KMS-11 (cell line): ENCODE measurements around the gene RNF175.

Source experiments
- H2AFZ ChIP-seq: fragments of 200-600 bp; sonication (generic); 2 replicates; pipeline ENCODE4 v1.6.1; 2016; ENCODE audit warnings: antibody characterized with exemption, mixed run types, low read depth
- H3K27ac ChIP-seq: fragments of 200-600 bp; sonication (generic); 2 replicates; pipeline ENCODE4 v1.6.1; 2016; ENCODE audit warnings: mild to moderate bottlenecking, mixed run types
- H3K27me3 ChIP-seq: fragments of 200-600 bp; sonication (generic); 2 replicates; pipeline ENCODE4 v1.6.1; 2017; ENCODE audit warnings: mild to moderate bottlenecking, low read depth, mixed run types, moderate library complexity; ENCODE audit not compliant: insufficient read depth
- H3K36me3 ChIP-seq: fragments of 200-600 bp; sonication (generic); 2 replicates; pipeline ENCODE4 v1.6.1; 2017; ENCODE audit warnings: mild to moderate bottlenecking, mixed run types; ENCODE audit not compliant: insufficient read depth
- H3K4me1 ChIP-seq: fragments of 200-600 bp; sonication (generic); 2 replicates; pipeline ENCODE4 v1.6.1; 2016; ENCODE audit warnings: mild to moderate bottlenecking, low read depth, mixed run types; ENCODE audit not compliant: poor library complexity, severe bottlenecking
- H3K4me2 ChIP-seq: fragments of 200-600 bp; sonication (generic); 2 replicates; pipeline ENCODE4 v1.7.0; 2016; ENCODE audit warnings: mild to moderate bottlenecking, mixed run types
- H3K4me3 ChIP-seq: fragments of 200-600 bp; sonication (generic); IDR thresholded peaks from 2 replicates; pipeline ENCODE4 v1.6.1; 2017; ENCODE audit warnings: low read depth, low read length, mixed read lengths; ENCODE audit not compliant: insufficient read depth
- H3K79me2 ChIP-seq: fragments of 200-600 bp; sonication (generic); 2 replicates; pipeline ENCODE4 v1.6.1; 2016; ENCODE audit warnings: low read depth, mixed run types; ENCODE audit not compliant: insufficient read depth
- H3K9ac ChIP-seq: fragments of 200-600 bp; sonication (generic); 2 replicates; pipeline ENCODE4 v1.6.1; 2016; ENCODE audit warnings: mild to moderate bottlenecking, mixed run types
- H4K20me1 ChIP-seq: fragments of 200-600 bp; sonication (generic); 2 replicates; pipeline ENCODE4 v1.6.1; 2016; ENCODE audit warnings: mild to moderate bottlenecking, mixed run types; ENCODE audit not compliant: insufficient read depth
- CTCF ChIP-seq: fragments of 200-600 bp; sonication (generic); conservative IDR thresholded peaks from 2 replicates; pipeline ENCODE4 v1.6.1; 2017; ENCODE audit warnings: low read depth, mild to moderate bottlenecking, antibody characterized with exemption, low read length, moderate library complexity, mixed read lengths

RNF175 gene

GRCh38 chr4:153705743-153706468, 53.9 kb downstream of the RNF175 start:
- Histone ChIP-seq H3K27me3 (no peaks in the 10 kb centered on the region), H3K9ac (no peak overlapping the region), H4K20me1 (no peaks in the 10 kb centered on the region), H3K4me3 (no peak overlapping the region), H3K27ac (no peak overlapping the region), H3K4me1 (no peaks in the 10 kb centered on the region), H2AFZ (no peak overlapping the region), H3K36me3 (no peaks in the 10 kb centered on the region), H3K4me2 (no peak overlapping the region), H3K79me2 (no peaks in the 10 kb centered on the region)
- TF ChIP-seq CTCF: no peak

- Histone ChIP-seq H3K79me2 (no peaks in the 10 kb centered on the region), H3K27ac (no peak overlapping the region), H3K9ac (no peak overlapping the region), H3K36me3 (no peaks in the 10 kb centered on the region), H3K4me3 (no peak overlapping the region), H4K20me1 (no peaks in the 10 kb centered on the region), H3K27me3 (no peaks in the 10 kb centered on the region), H2AFZ (no peak overlapping the region), H3K4me1 (no peaks in the 10 kb centered on the region), H3K4me2 (no peak overlapping the region)
- TF ChIP-seq CTCF: no peak
Measured at GRCh38 chr4:153704522-153704921, 55.3 kb downstream of the RNF175 start.

- Histone ChIP-seq H3K4me2 (no peak overlapping the region), H2AFZ (no peak overlapping the region), H3K79me2 (no peaks in the 10 kb centered on the region), H3K4me3 (no peak overlapping the region), H3K9ac (no peak overlapping the region), H3K27ac (no peak overlapping the region), H3K27me3 (no peaks in the 10 kb centered on the region; the same call in 1 of the 2 replicates), H3K4me1 (no peaks in the 10 kb centered on the region), H3K36me3 (no peaks in the 10 kb centered on the region), H4K20me1 (no peaks in the 10 kb centered on the region)
- no peak for TF ChIP-seq CTCF
Measured at GRCh38 chr4:153684971-153685371, 74.9 kb downstream of the RNF175 start.

- Histone ChIP-seq H2AFZ (no peak within 1 kb of the TSS), H3K27me3 (no peaks in the 10 kb centered on the region; the same call in 1 of the 2 replicates), H3K4me3 (no peak within 1 kb of the TSS), H3K27ac (no peak within 1 kb of the TSS), H3K9ac (no peak within 1 kb of the TSS), H3K36me3 (no peaks in the 10 kb centered on the region), H3K79me2 (no peaks in the 10 kb centered on the region), H3K4me1 (no peaks in the 10 kb centered on the region), H4K20me1 (no peaks in the 10 kb centered on the region), H3K4me2 (no peak within 1 kb of the TSS)
- no peak for TF ChIP-seq CTCF
Measured at GRCh38 chr4:153684182-153684970, 75.4 kb downstream of the RNF175 start, which contains the start of gene TLR2. TSS of gene TLR2 (plus strand) at chr4:153684280. CDS start at chr4:153702908, 18,628 bp downstream.
